A673 (cell line): ENCODE measurements around the gene ACSM4.

Experiments
- EZH2 ChIP-seq: fragments of 200-600 bp; sonication (generic); IDR thresholded peaks from 2 replicates; pipeline ENCODE4 v1.6.1; 2017; ENCODE audit warnings: borderline replicate concordance, low read depth, mild to moderate bottlenecking, mixed read lengths, antibody characterized with exemption, low read length; ENCODE audit not compliant: poor library complexity, severe bottlenecking
- TF ChIP-seq, protein P1 (sequence below): fragments of 300-800, 200-600 bp; sonication (generic); conservative IDR thresholded peaks from 2 replicates; pipeline ENCODE4 v1.5.1; 2017; ENCODE audit warnings: low read depth, mild to moderate bottlenecking, antibody characterized with exemption, low read length, moderate library complexity, mixed read lengths

GRCh38 chr12:7302266-7302986 is 1.4 kb upstream of the ACSM4 start:
- TF ChIP-seq, protein P1, sequence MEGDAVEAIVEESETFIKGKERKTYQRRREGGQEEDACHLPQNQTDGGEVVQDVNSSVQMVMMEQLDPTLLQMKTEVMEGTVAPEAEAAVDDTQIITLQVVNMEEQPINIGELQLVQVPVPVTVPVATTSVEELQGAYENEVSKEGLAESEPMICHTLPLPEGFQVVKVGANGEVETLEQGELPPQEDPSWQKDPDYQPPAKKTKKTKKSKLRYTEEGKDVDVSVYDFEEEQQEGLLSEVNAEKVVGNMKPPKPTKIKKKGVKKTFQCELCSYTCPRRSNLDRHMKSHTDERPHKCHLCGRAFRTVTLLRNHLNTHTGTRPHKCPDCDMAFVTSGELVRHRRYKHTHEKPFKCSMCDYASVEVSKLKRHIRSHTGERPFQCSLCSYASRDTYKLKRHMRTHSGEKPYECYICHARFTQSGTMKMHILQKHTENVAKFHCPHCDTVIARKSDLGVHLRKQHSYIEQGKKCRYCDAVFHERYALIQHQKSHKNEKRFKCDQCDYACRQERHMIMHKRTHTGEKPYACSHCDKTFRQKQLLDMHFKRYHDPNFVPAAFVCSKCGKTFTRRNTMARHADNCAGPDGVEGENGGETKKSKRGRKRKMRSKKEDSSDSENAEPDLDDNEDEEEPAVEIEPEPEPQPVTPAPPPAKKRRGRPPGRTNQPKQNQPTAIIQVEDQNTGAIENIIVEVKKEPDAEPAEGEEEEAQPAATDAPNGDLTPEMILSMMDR, result no peak
- TF ChIP-seq EZH2, result no peak
